GM12872 (cell line): ENCODE data around the gene MAFB.

Experiments used
- TF ChIP-seq, protein P1 (sequence below): IDR thresholded peaks from 3 replicates; pipeline ENCODE4 v1.5.1; 2011; ENCODE audit warnings: low read depth, mild to moderate bottlenecking, low read length, moderate library complexity; ENCODE audit not compliant: insufficient read depth

MAFB gene

DNA sequence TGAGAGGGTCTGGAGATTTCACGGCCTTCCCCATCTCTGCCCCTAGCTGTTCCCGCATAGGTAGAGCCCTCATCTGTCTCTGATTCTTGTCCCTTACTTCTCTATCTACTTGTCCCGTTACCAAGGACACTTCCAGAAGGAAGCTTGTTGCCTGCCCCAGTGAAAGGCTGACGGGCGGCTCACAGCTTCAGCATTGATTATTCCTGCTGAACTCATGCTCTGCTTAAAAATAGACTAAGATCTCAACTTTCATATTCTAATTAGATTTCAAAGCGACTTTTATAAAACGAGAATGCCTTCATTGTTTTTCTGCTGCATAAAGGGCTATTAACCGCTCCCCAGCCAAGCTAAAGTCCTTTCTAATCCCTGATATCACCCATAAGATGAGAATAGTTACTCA, 31.1 kb upstream of the MAFB start:
- TF ChIP-seq, protein P1, sequence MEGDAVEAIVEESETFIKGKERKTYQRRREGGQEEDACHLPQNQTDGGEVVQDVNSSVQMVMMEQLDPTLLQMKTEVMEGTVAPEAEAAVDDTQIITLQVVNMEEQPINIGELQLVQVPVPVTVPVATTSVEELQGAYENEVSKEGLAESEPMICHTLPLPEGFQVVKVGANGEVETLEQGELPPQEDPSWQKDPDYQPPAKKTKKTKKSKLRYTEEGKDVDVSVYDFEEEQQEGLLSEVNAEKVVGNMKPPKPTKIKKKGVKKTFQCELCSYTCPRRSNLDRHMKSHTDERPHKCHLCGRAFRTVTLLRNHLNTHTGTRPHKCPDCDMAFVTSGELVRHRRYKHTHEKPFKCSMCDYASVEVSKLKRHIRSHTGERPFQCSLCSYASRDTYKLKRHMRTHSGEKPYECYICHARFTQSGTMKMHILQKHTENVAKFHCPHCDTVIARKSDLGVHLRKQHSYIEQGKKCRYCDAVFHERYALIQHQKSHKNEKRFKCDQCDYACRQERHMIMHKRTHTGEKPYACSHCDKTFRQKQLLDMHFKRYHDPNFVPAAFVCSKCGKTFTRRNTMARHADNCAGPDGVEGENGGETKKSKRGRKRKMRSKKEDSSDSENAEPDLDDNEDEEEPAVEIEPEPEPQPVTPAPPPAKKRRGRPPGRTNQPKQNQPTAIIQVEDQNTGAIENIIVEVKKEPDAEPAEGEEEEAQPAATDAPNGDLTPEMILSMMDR: no peak

- TF ChIP-seq, protein P1: no peak
Measured at GRCh38 chr20:40718982-40719729, 30.1 kb upstream of the MAFB start.

- TF ChIP-seq, protein P1: no peak
Measured at GRCh38 chr20:40718214-40718977, 29.4 kb upstream of the MAFB start.

DNA sequence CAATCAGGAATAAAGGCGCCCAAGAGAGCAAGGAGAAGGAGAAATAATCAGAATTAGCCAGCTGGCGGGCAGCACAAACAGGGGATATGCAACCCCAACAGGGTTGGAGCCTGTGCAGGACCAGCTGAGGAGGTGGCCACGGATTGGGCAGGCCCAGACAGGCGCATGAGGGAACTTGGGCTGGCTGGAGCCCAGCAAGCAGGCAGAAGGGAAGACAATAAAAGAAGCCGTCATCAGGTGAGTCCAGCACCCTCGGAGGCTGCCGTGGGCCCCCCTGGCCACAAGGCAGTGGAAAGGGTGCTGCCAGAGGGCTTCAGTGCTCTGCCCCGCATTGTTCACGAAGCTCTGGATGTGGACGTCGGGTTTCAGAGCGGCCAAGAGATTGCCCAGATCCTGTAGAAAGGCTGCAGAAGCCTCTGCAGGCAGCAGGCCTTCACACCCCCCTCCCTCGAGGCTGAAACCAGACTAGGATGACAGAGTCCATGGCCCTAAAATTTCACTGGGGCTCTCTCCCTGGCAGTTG, 28.4 kb upstream of the MAFB start:
- TF ChIP-seq, protein P1: no peak

DNA sequence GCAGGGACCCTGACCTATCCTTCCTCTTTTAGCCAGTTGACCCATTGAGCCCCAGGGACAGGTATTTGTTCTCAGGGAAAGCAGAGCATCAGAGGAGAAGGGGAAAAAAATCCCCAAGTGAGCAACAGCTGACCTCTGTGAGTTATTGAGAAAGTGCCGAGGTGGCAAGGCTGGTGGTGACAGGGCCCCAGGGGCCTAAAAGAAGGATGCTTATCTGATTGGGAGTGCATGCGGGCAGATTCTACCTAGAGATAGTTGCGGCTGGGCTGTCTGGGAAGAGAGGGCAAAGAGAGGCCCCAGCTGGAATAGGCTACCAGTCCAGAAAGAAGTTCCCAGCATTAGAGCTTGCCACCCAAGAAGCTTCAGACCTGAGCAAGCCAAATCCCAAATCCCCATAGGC, 26.5 kb upstream of the MAFB start:
- TF ChIP-seq, protein P1: no peak

DNA sequence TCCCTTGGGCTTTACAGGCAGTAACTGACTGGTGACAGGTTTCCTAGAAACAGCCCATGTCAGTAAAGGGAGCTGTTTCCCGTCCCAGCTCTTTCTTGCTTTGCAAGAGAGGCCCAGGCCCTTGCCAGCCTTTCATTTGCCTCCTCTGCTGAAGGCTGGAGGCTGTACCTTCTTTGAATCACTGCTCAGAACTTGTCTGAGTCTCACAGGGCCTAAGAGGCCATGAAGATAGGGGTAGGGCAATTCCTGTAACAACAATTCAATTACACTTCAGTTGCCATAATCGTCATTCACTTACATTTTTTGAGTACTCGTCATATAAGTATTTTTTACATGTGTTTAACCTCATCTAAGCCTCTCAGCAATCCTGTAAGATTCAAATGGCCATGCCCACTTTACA, 25.9 kb upstream of the MAFB start:
- TF ChIP-seq, protein P1: no peak

- TF ChIP-seq, protein P1: no peak
Measured at GRCh38 chr20:40714109-40714508, 25.1 kb upstream of the MAFB start.
